OCI-LY7 (cell line): ENCODE results near the gene DBNDD2. TPM values are rescaled to one million over a fixed set of nuclear protein-coding genes. Genes with fewer than 3 reads are reported as not detected.

ENCODE experiments used
- BruUV-seq: library from RNA; stranded (reverse); fragments of 400-500 nt; replicated peaks from 2 replicates; lab custom pipeline; 2021; lab: Mats Ljungman, UMichigan
- CTCF ChIA-PET: fragments of 300-600 bp; sonication (Branson Sonifier 250); formaldehyde crosslinking; loops from one replicate; lab custom pipeline; 2022; ENCODE audit warnings: antibody characterized with exemption; ENCODE audit not compliant: unreplicated experiment; lab: Charles Lee
- POLR2A ChIA-PET: fragments of 300-600 bp; sonication (Branson Sonifier 250); formaldehyde crosslinking; loops from one replicate; lab custom pipeline; 2022; ENCODE audit warnings: antibody characterized with exemption; lab: Charles Lee
- DNase-seq: peaks from one replicate; pipeline ENCODE4 v3.0.0-alpha.2; 2015; ENCODE audit warnings: low spot score
- H2AFZ ChIP-seq: fragments of 200-600 bp; sonication (generic), shearing (Covaris generic); 2 replicates; pipeline ENCODE4 v1.6.1; 2014; ENCODE audit warnings: mild to moderate bottlenecking, antibody characterized with exemption, low read length, moderate library complexity
- H3K27ac ChIP-seq: fragments of 200-600 bp; sonication (generic); 2 replicates; pipeline ENCODE4 v1.5.1; 2014; ENCODE audit warnings: mixed run types, low read depth, mild to moderate bottlenecking, moderate library complexity, low read length, inconsistent platforms; ENCODE audit not compliant: poor library complexity, severe bottlenecking
- H3K36me3 ChIP-seq: fragments of 200-600 bp; sonication (generic); 2 replicates; pipeline ENCODE4 v1.6.1; 2014; ENCODE audit warnings: mild to moderate bottlenecking, antibody characterized with exemption, low read length, moderate library complexity, mixed read lengths; ENCODE audit not compliant: insufficient read depth
- H3K4me1 ChIP-seq: fragments of 200-600 bp; sonication (generic); 2 replicates; pipeline ENCODE4 v1.5.1; 2014; ENCODE audit warnings: mild to moderate bottlenecking, low read length; ENCODE audit not compliant: insufficient read depth, poor library complexity, severe bottlenecking
- H3K4me2 ChIP-seq: fragments of 200-600 bp; sonication (generic); 2 replicates; pipeline ENCODE4 v1.6.1; 2014; ENCODE audit warnings: mild to moderate bottlenecking, low read length
- H3K4me3 ChIP-seq: fragments of 200-600 bp; sonication (generic); 2 replicates; pipeline ENCODE4 v1.5.1; 2014; ENCODE audit warnings: mild to moderate bottlenecking, low read depth, low read length; ENCODE audit not compliant: poor library complexity, severe bottlenecking
- H3K79me2 ChIP-seq: fragments of 200-600 bp; sonication (generic); 2 replicates; pipeline ENCODE4 v1.6.1; 2016; ENCODE audit warnings: low read depth, mild to moderate bottlenecking, low read length, moderate library complexity, mixed read lengths; ENCODE audit not compliant: insufficient read depth
- H3K9me2 ChIP-seq: fragments of 200-600 bp; sonication (generic); 2 replicates; pipeline ENCODE4 v1.6.1; 2016; ENCODE audit warnings: mild to moderate bottlenecking, low read length, mixed read lengths; ENCODE audit not compliant: insufficient read depth
- H3K9me3 ChIP-seq: fragments of 200-600 bp; sonication (generic); 2 replicates; pipeline ENCODE4 v1.6.1; 2014; ENCODE audit warnings: mild to moderate bottlenecking, mixed run types, low read length, mixed read lengths
- H4K20me1 ChIP-seq: fragments of 200-600 bp; sonication (generic); 2 replicates; pipeline ENCODE4 v1.6.1; 2014; ENCODE audit warnings: mild to moderate bottlenecking, antibody characterized with exemption, low read length, moderate library complexity, mixed read lengths; ENCODE audit not compliant: insufficient read depth
- CTCF ChIP-seq: fragments of 200-600 bp; sonication (generic); conservative IDR thresholded peaks from 2 replicates; pipeline ENCODE4 v1.5.1; 2014; ENCODE audit warnings: mild to moderate bottlenecking, antibody characterized with exemption, low read length, moderate library complexity, mixed read lengths
- EZH2phosphoT487 ChIP-seq: fragments of 200-600 bp; sonication (generic); IDR thresholded peaks from 2 replicates; pipeline ENCODE4 v1.6.1; 2018; ENCODE audit warnings: low read depth, borderline replicate concordance, mild to moderate bottlenecking, mixed run types, antibody characterized with exemption, low read length, moderate library complexity, mixed read lengths
- intact Hi-C: fragments of 100-400 bp; cut with micrococcal nuclease; formaldehyde crosslinking; loops from one replicate; pipeline ENCODE4 v1.10.0; 2022; ENCODE audit not compliant: unreplicated experiment
- total RNA-seq, 2 experiments: library from RNA; depleted of rRNA in 1 of 2; stranded (reverse); fragments of >200 nt in 1 of 2; shearing (Covaris generic) in 1 of 2; gene quantifications; 2 replicates each; pipeline ENCODE4 v1.2.3, GENCODE V29; 2014 to 2022

DBNDD2 gene
- total RNA-seq, 2 experiments from 2014 or later = 0.57 TPM; not detected in 1

- Histone ChIP-seq H3K36me3 (peaks cover 89% of the 10 kb centered on the region), H3K4me2 (no peak overlapping the region), H3K9me3 (no peaks in the 10 kb centered on the region), H2AFZ (no peak overlapping the region), H3K4me1 (peaks cover 18% of the 10 kb centered on the region), H4K20me1 (no peaks in the 10 kb centered on the region), H3K9me2 (no peaks in the 10 kb centered on the region), H3K79me2 (peaks cover 4% of the 10 kb centered on the region), H3K4me3 (no peak overlapping the region), H3K27ac (no peak overlapping the region)
- ChIA-PET POLR2A (no interaction called here), CTCF (no interaction called here)
- no peak for TF ChIP-seq CTCF
- TF ChIP-seq EZH2phosphoT487 = no peak
- no TSS peak for BruUV-seq
- intact Hi-C loops = no loop called here
- no peak for DNase-seq
Measured at GRCh38 chr20:45423700-45424099, 15.6 kb downstream of the DBNDD2 start.

GRCh38 chr20:45425561-45425960, 17.5 kb downstream of the DBNDD2 start:
- no peak overlapping the region for H3K4me3 ChIP-seq
- no peaks in the 10 kb centered on the region for H4K20me1 ChIP-seq
- ChIA-PET CTCF (no interaction called here), POLR2A (no interaction called here)
- no peak overlapping the region for H3K27ac ChIP-seq
- DNase-seq = no peak
- no peaks in the 10 kb centered on the region for H3K4me1 ChIP-seq
- H3K36me3 ChIP-seq = peaks cover 84% of the 10 kb centered on the region
- no TSS peak for BruUV-seq
- intact Hi-C loops = no loop called here
- no peaks in the 10 kb centered on the region for H3K9me3 ChIP-seq
- H3K79me2 ChIP-seq = peaks cover 4% of the 10 kb centered on the region; the same call in 1 of the 2 replicates
- TF ChIP-seq EZH2phosphoT487 = no peak
- no peak for TF ChIP-seq CTCF
- no peaks in the 10 kb centered on the region for H3K9me2 ChIP-seq
- no peak overlapping the region for H3K4me2 ChIP-seq
- H2AFZ ChIP-seq = no peak overlapping the region

- H4K20me1 ChIP-seq = no peaks in the 10 kb centered on the region
- peaks cover 82% of the 10 kb centered on the region for H3K36me3 ChIP-seq
- no peak overlapping the region for H3K27ac ChIP-seq
- intact Hi-C loops = no loop called here
- ChIA-PET POLR2A (interaction anchor here (0.6 kb wide), 1 partner anchor 39 kb away, joined by 3 read pairs; no protein-coding TSS in a partner anchor), CTCF (no interaction called here)
- H3K9me3 ChIP-seq = no peaks in the 10 kb centered on the region
- no peaks in the 10 kb centered on the region for H3K9me2 ChIP-seq
- H2AFZ ChIP-seq = no peak overlapping the region
- peaks cover 9% of the 10 kb centered on the region for H3K4me1 ChIP-seq
- no peak overlapping the region for H3K4me3 ChIP-seq
- no peak for DNase-seq
- H3K79me2 ChIP-seq = peaks cover 7% of the 10 kb centered on the region; the same call in 1 of the 2 replicates
- no peak overlapping the region for H3K4me2 ChIP-seq
- BruUV-seq = no TSS peak
- TF ChIP-seq CTCF (no peak), EZH2phosphoT487 (no peak)
Measured at GRCh38 chr20:45426320-45427016, 18.4 kb downstream of the DBNDD2 start.
